Calu3 (cell line): Measurements from ENCODE around the gene HRH1. TPM values are rescaled to one million over a fixed set of nuclear protein-coding genes. Genes with fewer than 3 reads are reported as not detected.

ENCODE experiments used
- BruUV-seq: library from RNA; stranded (reverse); fragments of 400-500 nt; replicated peaks from 2 replicates; lab custom pipeline; 2021; lab: Mats Ljungman, UMichigan
- CTCF ChIA-PET: fragments of 300-600 bp; sonication (Branson Sonifier 250); formaldehyde crosslinking; loops from one replicate; lab custom pipeline; 2022; ENCODE audit warnings: antibody characterized with exemption; lab: Charles Lee
- DNase-seq: peaks from one replicate; pipeline ENCODE4 v3.0.0; 2022
- H3K27ac Mint-ChIP-seq: one replicate; pipeline ENCODE4 v1.8.0; 2022; ENCODE audit warnings: mixed read lengths; ENCODE audit not compliant: unreplicated experiment
- H3K27me3 Mint-ChIP-seq: one replicate; pipeline ENCODE4 v1.8.0; 2022; ENCODE audit warnings: mixed read lengths; ENCODE audit not compliant: unreplicated experiment
- H3K36me3 Mint-ChIP-seq: one replicate; pipeline ENCODE4 v1.8.0; 2022; ENCODE audit warnings: mild to moderate bottlenecking, moderate library complexity, mixed read lengths; ENCODE audit not compliant: insufficient read depth, unreplicated experiment
- H3K4me1 Mint-ChIP-seq: one replicate; pipeline ENCODE4 v1.8.0; 2022; ENCODE audit warnings: mild to moderate bottlenecking, low read depth, mixed read lengths; ENCODE audit not compliant: unreplicated experiment
- H3K4me3 Mint-ChIP-seq: one replicate; pipeline ENCODE4 v1.8.0; 2022; ENCODE audit warnings: mild to moderate bottlenecking, low read depth, moderate library complexity, mixed read lengths; ENCODE audit not compliant: unreplicated experiment
- H3K9me3 Mint-ChIP-seq: one replicate; pipeline ENCODE4 v1.8.0; 2022; ENCODE audit warnings: low read depth, mixed read lengths; ENCODE audit not compliant: unreplicated experiment
- intact Hi-C: fragments of 100-400 bp; cut with micrococcal nuclease; formaldehyde crosslinking; loops from one replicate; pipeline ENCODE4 v1.10.0; 2022; ENCODE audit not compliant: unreplicated experiment
- total RNA-seq: library from RNA; stranded (reverse); gene quantifications from 2 replicates; pipeline ENCODE4 v1.2.3, GENCODE V29; 2022
- TF ChIP-seq, protein P1 (sequence below): fragments of 200-600 bp; IDR thresholded peaks from one replicate; pipeline ENCODE4 v1.8.0; 2022; ENCODE audit warnings: antibody characterized with exemption; ENCODE audit not compliant: unreplicated experiment

The HRH1 gene
- total RNA-seq, 1 experiment from 2014 or later: 9.1 TPM

DNA sequence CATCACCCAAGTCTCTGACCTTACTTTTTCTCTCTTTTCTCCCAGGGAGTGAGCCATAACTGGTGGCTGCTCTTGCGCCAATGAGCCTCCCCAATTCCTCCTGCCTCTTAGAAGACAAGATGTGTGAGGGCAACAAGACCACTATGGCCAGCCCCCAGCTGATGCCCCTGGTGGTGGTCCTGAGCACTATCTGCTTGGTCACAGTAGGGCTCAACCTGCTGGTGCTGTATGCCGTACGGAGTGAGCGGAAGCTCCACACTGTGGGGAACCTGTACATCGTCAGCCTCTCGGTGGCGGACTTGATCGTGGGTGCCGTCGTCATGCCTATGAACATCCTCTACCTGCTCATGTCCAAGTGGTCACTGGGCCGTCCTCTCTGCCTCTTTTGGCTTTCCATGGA is 104.7 kb downstream of the HRH1 start:
- Mint-ChIP-seq H3K9me3 (no peaks in the 10 kb centered on the region), H3K4me1 (no peaks in the 10 kb centered on the region), H3K27me3 (no peaks in the 10 kb centered on the region), H3K27ac (no peak overlapping the region), H3K4me3 (no peak overlapping the region), H3K36me3 (peaks cover 14% of the 10 kb centered on the region)
- TF ChIP-seq, protein P1, sequence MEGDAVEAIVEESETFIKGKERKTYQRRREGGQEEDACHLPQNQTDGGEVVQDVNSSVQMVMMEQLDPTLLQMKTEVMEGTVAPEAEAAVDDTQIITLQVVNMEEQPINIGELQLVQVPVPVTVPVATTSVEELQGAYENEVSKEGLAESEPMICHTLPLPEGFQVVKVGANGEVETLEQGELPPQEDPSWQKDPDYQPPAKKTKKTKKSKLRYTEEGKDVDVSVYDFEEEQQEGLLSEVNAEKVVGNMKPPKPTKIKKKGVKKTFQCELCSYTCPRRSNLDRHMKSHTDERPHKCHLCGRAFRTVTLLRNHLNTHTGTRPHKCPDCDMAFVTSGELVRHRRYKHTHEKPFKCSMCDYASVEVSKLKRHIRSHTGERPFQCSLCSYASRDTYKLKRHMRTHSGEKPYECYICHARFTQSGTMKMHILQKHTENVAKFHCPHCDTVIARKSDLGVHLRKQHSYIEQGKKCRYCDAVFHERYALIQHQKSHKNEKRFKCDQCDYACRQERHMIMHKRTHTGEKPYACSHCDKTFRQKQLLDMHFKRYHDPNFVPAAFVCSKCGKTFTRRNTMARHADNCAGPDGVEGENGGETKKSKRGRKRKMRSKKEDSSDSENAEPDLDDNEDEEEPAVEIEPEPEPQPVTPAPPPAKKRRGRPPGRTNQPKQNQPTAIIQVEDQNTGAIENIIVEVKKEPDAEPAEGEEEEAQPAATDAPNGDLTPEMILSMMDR: no peak
- no TSS peak for BruUV-seq
- DNase-seq: no peak
- intact Hi-C loops: no loop called here
- CTCF ChIA-PET: no interaction called here

DNA sequence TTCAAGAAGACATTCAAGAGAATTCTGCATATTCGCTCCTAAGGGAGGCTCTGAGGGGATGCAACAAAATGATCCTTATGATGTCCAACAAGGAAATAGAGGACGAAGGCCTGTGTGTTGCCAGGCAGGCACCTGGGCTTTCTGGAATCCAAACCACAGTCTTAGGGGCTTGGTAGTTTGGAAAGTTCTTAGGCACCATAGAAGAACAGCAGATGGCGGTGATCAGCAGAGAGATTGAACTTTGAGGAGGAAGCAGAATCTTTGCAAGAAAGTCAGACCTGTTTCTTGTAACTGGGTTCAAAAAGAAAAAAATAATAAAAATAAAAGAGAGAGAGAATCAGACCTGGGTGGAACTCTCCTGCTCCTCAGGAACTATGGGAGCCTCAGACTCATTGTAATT is 106.2 kb downstream of the HRH1 start:
- TF ChIP-seq, protein P1: no peak
- CTCF ChIA-PET: no interaction called here
- no peaks in the 10 kb centered on the region for H3K9me3 Mint-ChIP-seq
- H3K36me3 Mint-ChIP-seq: peaks cover 14% of the 10 kb centered on the region
- H3K27me3 Mint-ChIP-seq: no peaks in the 10 kb centered on the region
- intact Hi-C loops: no loop called here
- BruUV-seq: no TSS peak
- no peak overlapping the region for H3K27ac Mint-ChIP-seq
- no peaks in the 10 kb centered on the region for H3K4me1 Mint-ChIP-seq
- no peak for DNase-seq
- no peak overlapping the region for H3K4me3 Mint-ChIP-seq

DNA sequence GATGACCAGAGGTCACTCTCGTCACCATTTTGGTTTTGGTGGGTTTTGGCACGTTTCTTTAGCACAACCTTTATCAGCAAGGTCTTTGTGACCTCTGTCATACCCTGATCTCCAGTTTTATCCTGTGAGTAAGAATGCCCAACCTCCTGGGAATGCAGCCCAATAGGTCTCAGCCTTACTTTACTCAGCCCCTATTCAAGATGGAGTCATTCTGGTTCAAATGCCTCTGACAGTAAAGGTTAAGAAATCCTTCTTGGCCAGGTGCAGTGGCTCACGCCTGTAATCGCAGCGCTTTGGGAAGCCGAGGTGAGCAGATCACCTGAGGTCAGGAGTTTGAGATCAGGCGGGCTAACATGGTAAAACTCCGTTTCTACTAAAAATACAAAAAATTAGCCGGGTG is 114.7 kb downstream of the HRH1 start:
- BruUV-seq: no TSS peak
- Mint-ChIP-seq H3K36me3 (peaks cover 17% of the 10 kb centered on the region), H3K9me3 (no peaks in the 10 kb centered on the region), H3K4me3 (no peak overlapping the region), H3K27ac (no peak overlapping the region), H3K4me1 (peaks cover 11% of the 10 kb centered on the region), H3K27me3 (no peaks in the 10 kb centered on the region)
- intact Hi-C loops: no loop called here
- TF ChIP-seq, protein P1: no peak
- DNase-seq: no peak
- CTCF ChIA-PET: no interaction called here

DNA sequence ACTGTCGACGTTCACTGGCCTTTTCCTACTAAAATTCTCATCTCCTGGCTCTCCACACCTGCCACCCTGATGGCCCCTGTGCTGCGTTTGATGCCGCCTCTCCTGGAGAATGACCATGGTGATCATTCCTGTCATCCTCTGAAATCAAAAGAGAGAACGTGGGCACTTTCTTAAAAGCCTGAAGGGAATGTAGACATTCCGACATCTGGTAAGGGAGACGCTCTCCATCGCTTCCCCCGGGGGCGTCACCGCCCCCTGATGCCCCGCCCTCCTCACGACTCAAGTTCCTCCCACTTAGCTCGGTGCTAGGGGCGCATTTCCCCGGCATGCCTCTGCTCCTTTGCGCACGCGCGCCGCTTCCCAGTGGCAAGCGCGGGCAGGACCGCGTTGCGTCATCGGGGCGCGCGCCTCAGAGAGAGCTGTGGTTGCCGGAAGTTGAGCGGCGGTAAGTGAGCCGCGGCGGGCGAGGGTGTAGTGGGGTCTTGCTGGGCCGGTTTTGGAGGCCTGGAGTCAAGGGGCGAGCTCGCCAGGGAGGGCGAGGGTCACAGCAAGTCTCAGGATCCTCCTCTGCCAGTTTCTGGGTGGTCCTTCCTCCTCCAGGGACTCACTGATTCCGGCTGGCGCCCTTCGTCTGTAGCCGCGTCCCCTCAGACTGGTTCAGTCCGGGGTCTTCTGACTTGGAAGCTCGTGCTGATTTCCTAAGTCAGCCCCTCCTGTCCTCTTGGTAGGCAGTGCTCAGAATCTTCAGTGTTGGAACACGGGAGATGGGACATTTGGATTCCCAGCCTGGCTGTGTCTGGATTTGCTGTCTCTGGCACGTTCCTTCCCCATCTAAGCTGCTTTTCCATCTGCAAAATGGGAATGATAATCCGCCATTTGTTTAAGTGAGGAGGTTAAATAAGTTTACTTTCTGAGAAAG is 118.0 kb downstream of the HRH1 start, which contains the start of gene ATG7:
TSS of gene ATG7 (plus strand) at position 412 of the 919 bp plus-strand sequence. CDS start 26,299 bp downstream, outside the sequence.
- BruUV-seq: TSS peak; percentile 78
- peak; percentile 96 for DNase-seq
- peaks cover 35% of the 10 kb centered on the region for H3K4me1 Mint-ChIP-seq
- no peaks in the 10 kb centered on the region for H3K9me3 Mint-ChIP-seq
- TF ChIP-seq, protein P1: no peak
- intact Hi-C loops: no loop called here
- peaks cover 20% of the 10 kb centered on the region for H3K36me3 Mint-ChIP-seq
- peak within 1 kb of the TSS; percentile 93 for H3K4me3 Mint-ChIP-seq
- CTCF ChIA-PET: interaction anchor here (0.7 to 1.1 kb wide), 3 partner anchors 14 to 36 kb away, joined by 3 to 8 read pairs (median 3); no protein-coding TSS in a partner anchor
- no peaks in the 10 kb centered on the region for H3K27me3 Mint-ChIP-seq
- H3K27ac Mint-ChIP-seq: peak within 1 kb of the TSS; percentile 95
